8988T (cell line): Measurements from ENCODE around the gene ZNF692.
"Not testable (repeated sequence)": the region's sequence is repeated elsewhere in the genome, so short reads cannot be mapped to it uniquely, and the experiment has no call there.

ENCODE experiments used
- DNase-seq: peaks from one replicate; pipeline ENCODE4 v3.0.0; 2011

ZNF692 gene

GRCh38 chr1:248804771-248805681 is 53.9 kb downstream of the ZNF692 start:
- no peak for DNase-seq

DNA sequence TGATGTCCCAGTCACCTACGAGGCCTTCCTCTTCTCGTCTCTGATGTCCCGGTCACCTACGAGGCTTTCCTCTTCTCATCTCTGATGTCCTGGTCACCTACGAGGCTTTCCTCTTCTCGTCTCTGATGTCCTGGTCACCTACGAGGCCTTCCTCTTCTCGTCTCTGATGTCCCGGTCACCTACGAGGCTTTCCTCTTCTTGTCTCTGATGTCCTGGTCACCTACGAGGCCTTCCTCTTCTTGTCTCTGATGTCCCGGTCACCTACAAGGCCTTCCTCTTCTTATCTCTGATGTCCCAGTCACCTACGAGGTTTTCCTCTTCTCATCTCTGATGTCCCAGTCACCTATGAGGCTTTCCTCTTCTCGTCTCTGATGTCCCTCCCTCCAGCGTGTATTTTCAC is 55.4 kb downstream of the ZNF692 start:
- DNase-seq, result not testable (repeated sequence)

DNA sequence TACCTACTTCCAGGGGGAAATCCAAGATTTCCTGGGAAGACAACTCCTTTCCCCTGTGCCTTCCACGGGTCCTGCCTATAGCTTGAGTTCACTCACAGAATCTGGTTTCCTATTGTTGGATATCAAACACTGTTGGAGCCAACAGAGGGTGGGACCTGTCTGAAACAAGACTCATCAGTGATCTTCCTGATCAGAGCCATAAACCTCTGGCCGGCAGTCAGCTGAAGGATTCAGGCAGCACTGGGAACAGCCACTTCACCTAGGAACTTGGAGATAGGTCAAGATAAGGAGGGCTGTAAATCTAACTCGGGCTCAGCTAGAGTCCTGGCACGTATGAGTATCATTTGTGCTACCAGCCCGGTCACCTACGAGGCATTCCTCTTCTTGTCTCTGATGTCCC is 56.4 kb downstream of the ZNF692 start:
- DNase-seq, result no peak

DNA sequence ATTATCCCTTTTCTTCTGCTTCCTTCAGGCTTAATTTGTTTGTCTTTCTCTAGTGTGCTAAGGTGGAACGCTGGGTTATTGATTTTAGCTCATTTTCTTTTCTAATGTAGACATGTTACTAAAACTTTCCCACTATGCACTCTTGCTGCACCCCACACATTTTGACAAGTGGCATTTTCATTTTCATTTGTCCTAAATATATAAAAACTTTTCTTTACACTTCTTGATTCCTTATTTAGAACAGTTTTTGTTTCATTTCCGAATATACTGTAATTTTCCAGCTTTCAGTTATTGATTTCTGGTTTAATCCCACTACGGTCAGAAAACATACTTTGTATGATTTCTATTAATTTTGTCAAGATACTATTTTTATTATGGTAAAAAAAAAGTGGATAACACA is 58.4 kb downstream of the ZNF692 start:
- no peak for DNase-seq
